GM18867 (cell line): ENCODE measurements around the gene IDE.
A peak's percentile ranks its signal among the peaks of the same experiment; 100 is the strongest.
"Not testable (repeated sequence)": the region's sequence is repeated elsewhere in the genome, so short reads cannot be mapped to it uniquely, and the experiment has no call there.

Experiments
- ATAC-seq: cut with Tn5 transposase; IDR thresholded peaks from one replicate; pipeline ENCODE4 v1.9.1; 2021; ENCODE audit warnings: mild to moderate bottlenecking, moderate library complexity; ENCODE audit not compliant: unreplicated experiment

IDE gene

DNA sequence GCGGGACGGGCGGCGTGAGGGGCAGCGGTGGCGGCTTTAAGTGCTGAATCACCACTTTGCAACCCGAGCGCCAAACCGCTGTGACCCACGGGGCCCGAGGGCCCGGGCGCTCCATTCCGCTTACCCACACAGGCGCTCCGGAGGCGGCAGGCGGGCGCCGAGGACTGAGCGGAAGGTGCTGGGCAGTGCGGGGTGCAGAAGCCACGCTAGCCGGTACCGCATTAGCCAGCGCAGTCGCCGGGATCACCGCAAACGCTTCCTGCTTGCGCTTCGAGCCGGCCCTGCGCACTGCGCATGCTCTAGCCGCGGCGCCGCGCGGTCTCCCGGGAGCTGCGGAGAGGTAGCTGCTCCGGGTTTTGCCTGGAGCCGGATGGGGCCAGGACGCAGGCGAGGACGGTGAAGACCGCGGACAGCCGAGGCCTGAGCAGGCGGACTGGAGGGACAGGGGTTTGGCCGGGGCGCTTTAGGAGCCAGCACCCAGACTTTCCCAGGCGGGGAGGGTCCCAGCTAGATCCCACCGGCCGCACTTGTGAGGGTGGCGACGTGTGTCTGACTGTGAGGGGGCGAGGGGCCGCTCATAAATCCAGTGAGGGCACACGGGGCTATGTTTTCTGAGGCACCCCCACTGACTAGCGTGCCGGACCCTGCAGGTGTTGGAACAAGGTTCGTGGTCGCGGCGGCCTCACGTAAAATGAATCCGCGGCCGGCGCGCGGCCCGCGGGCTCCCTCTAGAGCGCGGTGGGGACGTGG, at the start of gene IDE:
TSS of gene IDE (minus strand) at position 296 of the 750 bp plus-strand sequence. CDS start at position 222, 74 bp downstream.
- peak; percentile 71 for ATAC-seq

DNA sequence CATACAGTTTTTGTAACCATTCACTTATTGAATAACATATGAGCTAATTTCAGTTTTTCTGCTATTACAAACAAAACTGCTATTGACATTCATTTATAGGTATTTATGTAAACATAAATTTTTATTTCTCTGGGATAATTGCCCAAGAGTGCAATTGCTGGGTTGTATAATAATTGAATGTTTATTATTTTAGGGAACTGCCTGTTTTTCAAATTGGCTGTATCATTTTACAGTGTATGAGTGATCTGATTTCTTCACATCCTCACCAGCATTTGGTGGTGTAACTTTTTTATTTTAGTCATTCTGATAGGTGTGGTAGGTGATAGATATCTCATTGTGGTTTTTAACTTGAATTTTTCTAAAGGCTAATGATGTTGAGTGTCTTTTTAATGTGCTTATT, 45.5 kb upstream of the IDE start:
- ATAC-seq, result no peak

GRCh38 chr10:92615515-92615914, 41.6 kb upstream of the IDE start:
- no peak for ATAC-seq

DNA sequence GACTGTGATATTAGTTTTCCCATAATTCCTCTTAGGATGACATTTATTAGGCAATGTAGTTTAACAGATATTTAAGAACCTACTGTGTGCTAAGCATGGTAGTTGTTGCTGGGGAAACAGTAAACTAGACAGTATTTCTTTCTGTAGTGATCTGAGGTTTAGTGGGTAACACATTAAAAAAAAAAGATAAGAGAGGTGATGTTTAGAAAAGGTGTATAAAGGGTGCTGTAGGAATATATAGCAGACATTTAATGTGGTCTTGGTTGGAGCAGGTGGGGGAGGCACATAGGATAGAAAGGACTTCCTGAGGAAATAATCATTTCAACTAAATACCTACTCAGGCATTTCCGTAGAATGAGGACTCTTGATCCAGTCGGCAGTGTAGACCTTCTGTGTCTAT, 30.9 kb upstream of the IDE start:
- no peak for ATAC-seq

- no peak for ATAC-seq
These were observed 24.4 kb upstream of the IDE start for GRCh38 chr10:92598321-92598720.

- ATAC-seq, result no peak
These were observed 21.6 kb upstream of the IDE start for GRCh38 chr10:92595505-92595904.

DNA sequence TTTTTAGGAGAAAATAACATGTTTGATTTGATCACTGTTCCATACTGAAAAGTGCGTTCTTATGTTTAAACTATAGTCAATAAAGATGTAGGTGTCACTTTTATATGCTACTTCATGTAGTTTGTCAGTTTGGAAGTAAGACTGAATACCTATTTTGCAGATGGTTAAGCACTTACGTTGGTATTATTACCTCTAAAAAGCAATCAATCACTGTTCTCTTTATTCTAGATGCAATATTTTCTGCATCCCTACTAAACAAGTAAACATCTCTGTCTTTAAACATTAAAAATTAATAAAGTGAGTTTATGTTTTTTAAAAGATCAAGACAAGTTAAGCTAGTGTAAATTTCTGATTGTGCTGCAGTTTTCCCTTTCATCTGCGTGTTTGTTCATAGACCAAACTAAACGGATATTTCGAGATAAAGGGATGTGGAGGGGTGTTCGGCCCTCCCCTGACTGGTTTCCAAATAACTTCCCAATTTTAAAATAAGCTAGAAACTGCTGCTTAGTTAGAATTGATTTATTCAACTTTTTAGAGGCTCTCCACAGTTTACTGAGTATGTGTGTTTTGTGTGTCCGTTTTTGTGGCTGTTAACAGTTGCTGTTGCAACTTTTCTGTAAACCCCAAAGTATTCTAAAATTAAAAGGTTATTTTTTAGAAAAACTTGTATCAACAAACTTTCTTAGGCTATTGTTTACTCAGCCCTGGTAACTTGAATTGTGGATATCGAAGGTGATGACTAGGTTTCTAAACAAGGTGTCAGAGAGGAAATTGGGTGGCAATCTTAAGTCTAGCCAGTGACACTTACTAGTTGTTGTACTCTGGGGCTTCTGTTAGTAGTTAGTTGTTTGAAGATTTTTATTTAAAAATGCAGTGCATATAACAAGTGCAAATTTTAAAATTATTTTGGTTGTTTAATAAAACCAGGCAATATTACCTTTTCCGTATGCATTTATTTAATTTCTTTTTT, 20.0 kb upstream of the IDE start:
- ATAC-seq, result no peak

GRCh38 chr10:92592761-92593618, 19.1 kb upstream of the IDE start, which contains the start of gene KIF11:
Gene KIF11 (plus strand): TSS chr10:92593130. CDS start chr10:92593376, 246 bp downstream.
- peak; percentile 69 for ATAC-seq

- ATAC-seq, result peak; percentile 73
These were observed 17.7 kb upstream of the IDE start for GRCh38 chr10:92591550-92592022.

DNA sequence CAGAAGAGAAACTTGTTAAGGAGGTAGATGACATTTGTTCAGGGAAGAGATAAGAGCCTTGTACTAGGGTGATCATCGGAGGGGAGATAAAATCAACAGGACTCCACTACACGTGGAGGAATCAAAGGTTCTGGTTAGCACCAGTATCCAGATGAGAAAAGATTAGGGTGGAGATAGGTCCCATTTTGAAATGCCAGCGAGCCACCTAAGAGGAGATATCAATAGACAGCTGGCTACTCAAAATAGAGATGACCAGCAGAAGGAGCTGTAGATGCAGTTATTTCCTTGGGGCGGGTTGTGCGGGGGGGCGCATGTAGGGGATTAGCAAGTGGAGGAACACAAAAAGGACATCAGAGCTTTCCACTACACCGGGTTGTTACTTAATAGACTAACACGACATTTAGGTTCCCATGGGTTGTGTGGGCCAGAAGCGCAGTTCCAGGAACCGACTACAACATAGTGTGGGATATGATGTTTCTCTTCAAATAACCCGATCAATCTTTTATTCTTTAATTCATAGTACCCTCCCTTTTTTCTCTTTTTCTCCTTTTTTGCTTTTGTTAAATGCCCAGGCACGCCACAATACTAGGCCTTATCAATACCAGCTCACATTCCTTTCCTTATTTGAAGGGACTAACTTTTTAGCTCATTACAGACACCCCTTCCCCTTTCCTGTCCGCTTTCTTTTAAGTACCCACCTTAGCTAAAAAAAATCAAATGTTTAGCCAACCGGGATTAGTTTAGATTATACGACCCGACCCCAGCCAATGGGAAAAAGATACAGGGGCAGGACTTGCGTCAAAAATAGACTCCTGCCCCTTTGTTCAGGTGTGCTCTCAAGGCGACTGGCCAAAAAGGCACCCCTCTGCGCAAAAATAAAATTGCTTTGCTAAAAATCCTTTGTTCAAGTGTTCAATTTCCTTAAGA, 17.0 kb upstream of the IDE start:
- ATAC-seq, result peak; percentile 1

GRCh38 chr10:92582347-92582746, 8.5 kb upstream of the IDE start:
- not testable (repeated sequence) for ATAC-seq

DNA sequence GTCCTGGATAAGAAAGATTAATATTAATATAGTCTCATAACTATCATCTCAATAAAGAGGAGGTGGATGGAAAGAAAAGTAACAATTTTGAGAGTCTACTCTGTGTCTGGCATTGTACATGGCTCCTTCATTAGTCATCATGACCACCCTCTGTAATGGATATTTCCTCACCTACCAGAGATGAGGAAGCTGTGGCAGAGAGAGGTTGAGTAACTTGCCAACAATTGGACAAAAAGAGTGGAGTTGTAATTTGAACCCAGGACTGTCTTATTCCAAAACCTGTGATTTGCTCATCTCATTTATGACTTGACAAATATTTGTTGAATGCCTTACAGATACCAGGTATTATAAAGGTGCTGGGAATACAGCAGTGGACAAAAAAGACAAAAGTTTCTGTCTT, 2.1 kb upstream of the IDE start:
- ATAC-seq, result no peak

DNA sequence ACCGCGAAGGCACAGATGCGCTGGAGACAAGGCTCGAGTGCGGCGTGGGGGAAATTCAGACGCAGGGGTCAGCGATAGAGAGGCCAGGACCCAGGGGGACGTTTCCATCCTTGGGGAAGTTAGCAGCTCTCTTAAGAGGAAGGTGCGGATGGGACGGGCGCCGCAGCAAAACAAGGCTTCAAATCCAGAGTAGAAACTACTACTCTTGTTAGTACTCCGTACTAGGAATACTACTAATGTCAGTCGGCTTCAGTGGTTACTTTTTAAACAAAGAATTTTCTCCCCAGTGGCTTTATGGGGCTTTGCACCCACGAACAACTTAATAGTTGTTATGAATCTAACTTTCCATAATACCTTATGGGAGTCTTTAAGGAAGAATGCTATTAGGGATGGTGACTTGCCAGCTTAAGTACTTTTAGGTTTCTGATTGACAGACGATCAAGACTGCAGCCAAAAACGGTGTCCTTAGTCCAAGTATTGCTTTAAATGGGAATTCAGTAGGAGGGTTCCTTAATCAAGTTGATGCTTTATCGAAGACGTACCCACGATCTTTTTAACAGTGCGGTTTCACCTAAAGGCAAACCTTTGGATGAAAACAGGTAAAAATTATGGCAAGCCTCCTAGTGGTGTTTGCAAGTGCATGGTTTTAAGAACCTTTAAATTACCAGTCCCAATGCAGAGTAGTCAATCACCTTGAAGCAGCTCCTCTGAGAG, 812 bp upstream of the IDE start:
- peak; percentile 28 for ATAC-seq

DNA sequence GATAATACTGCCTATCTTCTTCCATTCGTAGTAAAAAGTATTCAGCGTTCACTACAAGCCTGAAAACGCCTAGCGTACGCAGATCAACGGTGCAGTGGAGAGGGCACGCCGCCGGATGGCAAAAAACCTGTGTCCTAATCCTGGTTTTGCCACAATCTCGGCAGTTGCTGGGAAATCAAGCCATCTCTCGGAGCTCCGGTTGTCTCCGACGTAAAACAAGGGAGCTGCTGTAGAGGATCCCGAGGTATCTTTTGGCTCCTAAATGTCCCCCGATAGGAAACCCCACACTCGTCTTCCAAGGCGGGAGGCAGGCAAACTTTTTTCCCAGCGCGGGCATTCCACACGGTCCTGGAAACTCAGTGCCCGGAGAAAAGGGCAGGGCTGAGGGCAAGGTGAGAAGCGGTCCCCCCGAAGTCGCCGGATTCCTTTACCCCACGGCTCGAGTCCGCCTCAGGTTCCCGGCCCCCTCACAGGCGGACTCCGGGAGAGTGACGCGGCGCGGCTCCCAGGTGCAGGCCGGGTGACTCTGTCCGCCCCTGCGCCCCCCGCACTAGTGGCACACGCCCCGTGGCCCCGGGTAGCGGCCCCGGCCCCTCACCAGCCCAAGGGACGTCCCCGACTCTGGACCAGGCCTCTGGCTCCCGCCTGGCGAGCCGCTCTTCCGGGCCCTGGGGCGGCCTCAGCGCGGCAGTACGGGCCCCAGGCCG, 649 bp downstream of the IDE start:
- ATAC-seq, result no peak

GRCh38 chr10:92572362-92573090, 1.4 kb downstream of the IDE start:
- no peak for ATAC-seq

- no peak for ATAC-seq
These were observed 2.2 kb downstream of the IDE start for GRCh38 chr10:92571649-92572048.

DNA sequence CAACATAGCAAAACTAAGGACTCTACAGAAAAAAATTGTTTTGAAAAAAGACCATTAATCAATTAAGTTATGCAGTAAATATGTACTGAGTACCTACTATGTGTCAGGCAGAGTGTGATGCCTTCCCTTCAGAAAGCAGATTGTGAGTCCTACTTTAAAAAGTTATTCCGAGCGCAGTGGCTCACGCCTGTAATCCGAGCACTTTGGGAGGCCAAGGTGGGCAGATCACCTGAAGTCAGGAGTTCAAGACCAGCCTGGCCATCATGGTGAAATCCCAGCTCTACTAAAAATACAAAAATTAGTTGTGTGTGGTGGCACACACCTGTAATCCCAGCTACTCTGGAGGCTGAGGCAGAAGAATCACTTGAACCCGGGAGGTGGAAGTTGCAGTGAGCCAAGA, 4.2 kb downstream of the IDE start:
- not testable (repeated sequence) for ATAC-seq

GRCh38 chr10:92569071-92569470, 4.8 kb downstream of the IDE start:
- no peak for ATAC-seq
